Neural cell (in vitro differentiated cells): ENCODE measurements around the gene P2RX5. TPM values are rescaled to one million over a fixed set of nuclear protein-coding genes. Genes with fewer than 3 reads are reported as not detected.

Experiments
- H2AFZ ChIP-seq: fragments of 200-600, 300-800 bp; sonication (generic), shearing (Covaris generic); 2 replicates; pipeline ENCODE4 v1.6.0; 2014; ENCODE audit warnings: low read depth, mild to moderate bottlenecking, antibody characterized with exemption, low read length, moderate library complexity
- H3F3A ChIP-seq: fragments of 200-600 bp; shearing (Covaris generic); 2 replicates; pipeline ENCODE4 v1.6.1; 2016; ENCODE audit warnings: mild to moderate bottlenecking, moderate library complexity, mixed read lengths, antibody characterized with exemption, low read length; ENCODE audit not compliant: insufficient read depth, poor library complexity, severe bottlenecking
- H3K27ac ChIP-seq: fragments of 200-600, 300-800 bp; sonication (generic), shearing (Covaris generic); 2 replicates; pipeline ENCODE4 v1.5.1; 2014; ENCODE audit warnings: mild to moderate bottlenecking, low read length, moderate library complexity
- H3K27me3 ChIP-seq: fragments of 300-800, 200-600 bp; sonication (generic), shearing (Covaris generic); 2 replicates; pipeline ENCODE4 v1.6.0; 2014; ENCODE audit warnings: mild to moderate bottlenecking, low read depth, low read length, moderate library complexity; ENCODE audit not compliant: insufficient read depth
- H3K36me3 ChIP-seq: fragments of 300-800, 200-600 bp; sonication (generic), shearing (Covaris generic); 2 replicates; pipeline ENCODE4 v1.5.1; 2014; ENCODE audit warnings: mild to moderate bottlenecking, antibody characterized with exemption, low read length, moderate library complexity; ENCODE audit not compliant: insufficient read depth
- H3K4me2 ChIP-seq: fragments of 300-800, 200-600 bp; sonication (generic), shearing (Covaris generic); 2 replicates; pipeline ENCODE4 v1.6.0; 2014; ENCODE audit warnings: mild to moderate bottlenecking, low read length
- H3K4me3 ChIP-seq: fragments of 300-800, 200-600 bp; sonication (generic), shearing (Covaris generic); 2 replicates; pipeline ENCODE4 v1.5.1; 2014; ENCODE audit warnings: mild to moderate bottlenecking, low read length, moderate library complexity
- H3K79me2 ChIP-seq: fragments of 200-600 bp; shearing (Covaris generic); replicated peaks from 2 replicates; pipeline ENCODE4 v1.6.0; 2014; ENCODE audit warnings: mild to moderate bottlenecking, low read length, moderate library complexity; ENCODE audit not compliant: insufficient read depth
- H3K9ac ChIP-seq: fragments of 300-800, 200-600 bp; sonication (generic), shearing (Covaris generic); 2 replicates; pipeline ENCODE4 v1.6.1; 2016; ENCODE audit warnings: mild to moderate bottlenecking, low read length, mixed read lengths
- H3K9me2 ChIP-seq: fragments of 200-600 bp; shearing (Covaris generic); 2 replicates; pipeline ENCODE4 v1.6.1; 2016; ENCODE audit warnings: mild to moderate bottlenecking, low read length, mixed read lengths; ENCODE audit not compliant: insufficient read depth
- H3K9me3 ChIP-seq: fragments of 200-600, 300-800 bp; sonication (generic), shearing (Covaris generic); 2 replicates; pipeline ENCODE4 v1.6.1; 2016; ENCODE audit warnings: mild to moderate bottlenecking, mixed run types, low read length, moderate library complexity, mixed read lengths
- H4K20me1 ChIP-seq: fragments of 200-600 bp; shearing (Covaris generic); 2 replicates; pipeline ENCODE4 v1.6.1; 2016; ENCODE audit warnings: mild to moderate bottlenecking, mixed run types; ENCODE audit not compliant: insufficient read depth
- EP300 ChIP-seq: fragments of 450-650 bp; conservative IDR thresholded peaks from 2 replicates; pipeline ENCODE4 v1.6.1; 2014; ENCODE audit warnings: antibody characterized with exemption, mild to moderate bottlenecking, moderate library complexity; ENCODE audit not compliant: poor library complexity, severe bottlenecking
- EZH2 ChIP-seq: fragments of 200-600, 300-800 bp; shearing (Covaris generic), sonication (generic); IDR thresholded peaks from 2 replicates; pipeline ENCODE4 v1.6.1; 2014; ENCODE audit warnings: antibody characterized with exemption, low read length, borderline replicate concordance, mild to moderate bottlenecking; ENCODE audit not compliant: insufficient read depth, poor library complexity, severe bottlenecking
- MXI1 ChIP-seq: fragments of 450-650 bp; conservative IDR thresholded peaks from 2 replicates; pipeline ENCODE4 v1.6.1; 2014; ENCODE audit warnings: antibody characterized with exemption, mild to moderate bottlenecking; ENCODE audit not compliant: poor library complexity, severe bottlenecking
- POLR2AphosphoS5 ChIP-seq: IDR thresholded peaks from 2 replicates; pipeline ENCODE4 v1.6.1; 2012
- RAD21 ChIP-seq: fragments of 450-650 bp; conservative IDR thresholded peaks from 2 replicates; pipeline ENCODE4 v1.6.1; 2014; ENCODE audit warnings: antibody characterized with exemption, mild to moderate bottlenecking, moderate library complexity
- SMC3 ChIP-seq: fragments of 450-650 bp; conservative IDR thresholded peaks from 2 replicates; pipeline ENCODE4 v1.6.1; 2014; ENCODE audit warnings: antibody characterized with exemption, mild to moderate bottlenecking, moderate library complexity; ENCODE audit not compliant: poor library complexity
- TAF1 ChIP-seq: IDR thresholded peaks from 2 replicates; pipeline ENCODE4 v1.6.1; 2012; ENCODE audit warnings: low read depth
- polyA plus RNA-seq: library from polyadenylated mRNA; depleted of rRNA; stranded (reverse); fragments of >200 nt; gene quantifications from 2 replicates; pipeline ENCODE4 v1.2.3, GENCODE V29; 2014
- TF ChIP-seq, protein P1 (sequence below): fragments of 450-650 bp; IDR thresholded peaks from 2 replicates; pipeline ENCODE4 v1.5.1; 2014; ENCODE audit warnings: antibody characterized with exemption, mild to moderate bottlenecking, moderate library complexity; ENCODE audit not compliant: poor library complexity, severe bottlenecking
- TF ChIP-seq, protein P2 (sequence below): IDR thresholded peaks from 2 replicates; pipeline ENCODE4 v1.6.1; 2012; ENCODE audit warnings: borderline replicate concordance

Gene P2RX5
- polyA plus RNA-seq, 1 donor from 2014 or later: 7.0 TPM

DNA sequence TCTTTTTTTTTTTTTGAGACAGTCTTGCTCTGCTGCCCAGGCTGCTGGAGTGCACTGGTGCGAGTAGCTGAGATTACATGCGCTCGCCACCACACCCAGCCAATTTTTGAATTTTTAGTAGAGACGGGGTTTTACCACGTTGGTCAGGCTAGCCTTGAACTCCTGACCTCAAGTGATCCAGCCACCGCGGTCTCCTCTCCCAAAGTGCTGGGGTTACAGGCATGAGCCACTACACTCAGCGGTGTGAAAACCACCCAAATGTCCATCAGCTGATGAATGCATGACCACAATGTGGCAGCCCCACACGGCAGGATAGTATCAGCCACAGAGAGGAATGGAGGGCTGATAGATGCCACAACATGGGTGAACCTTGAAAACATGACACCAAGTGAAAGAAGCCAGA, 2.1 kb downstream of the P2RX5 start:
- TF ChIP-seq EP300: no peak
- no peak for TF ChIP-seq TAF1
- no peak for TF ChIP-seq POLR2AphosphoS5
- TF ChIP-seq, protein P1, sequence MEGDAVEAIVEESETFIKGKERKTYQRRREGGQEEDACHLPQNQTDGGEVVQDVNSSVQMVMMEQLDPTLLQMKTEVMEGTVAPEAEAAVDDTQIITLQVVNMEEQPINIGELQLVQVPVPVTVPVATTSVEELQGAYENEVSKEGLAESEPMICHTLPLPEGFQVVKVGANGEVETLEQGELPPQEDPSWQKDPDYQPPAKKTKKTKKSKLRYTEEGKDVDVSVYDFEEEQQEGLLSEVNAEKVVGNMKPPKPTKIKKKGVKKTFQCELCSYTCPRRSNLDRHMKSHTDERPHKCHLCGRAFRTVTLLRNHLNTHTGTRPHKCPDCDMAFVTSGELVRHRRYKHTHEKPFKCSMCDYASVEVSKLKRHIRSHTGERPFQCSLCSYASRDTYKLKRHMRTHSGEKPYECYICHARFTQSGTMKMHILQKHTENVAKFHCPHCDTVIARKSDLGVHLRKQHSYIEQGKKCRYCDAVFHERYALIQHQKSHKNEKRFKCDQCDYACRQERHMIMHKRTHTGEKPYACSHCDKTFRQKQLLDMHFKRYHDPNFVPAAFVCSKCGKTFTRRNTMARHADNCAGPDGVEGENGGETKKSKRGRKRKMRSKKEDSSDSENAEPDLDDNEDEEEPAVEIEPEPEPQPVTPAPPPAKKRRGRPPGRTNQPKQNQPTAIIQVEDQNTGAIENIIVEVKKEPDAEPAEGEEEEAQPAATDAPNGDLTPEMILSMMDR: no peak
- TF ChIP-seq, protein P2, sequence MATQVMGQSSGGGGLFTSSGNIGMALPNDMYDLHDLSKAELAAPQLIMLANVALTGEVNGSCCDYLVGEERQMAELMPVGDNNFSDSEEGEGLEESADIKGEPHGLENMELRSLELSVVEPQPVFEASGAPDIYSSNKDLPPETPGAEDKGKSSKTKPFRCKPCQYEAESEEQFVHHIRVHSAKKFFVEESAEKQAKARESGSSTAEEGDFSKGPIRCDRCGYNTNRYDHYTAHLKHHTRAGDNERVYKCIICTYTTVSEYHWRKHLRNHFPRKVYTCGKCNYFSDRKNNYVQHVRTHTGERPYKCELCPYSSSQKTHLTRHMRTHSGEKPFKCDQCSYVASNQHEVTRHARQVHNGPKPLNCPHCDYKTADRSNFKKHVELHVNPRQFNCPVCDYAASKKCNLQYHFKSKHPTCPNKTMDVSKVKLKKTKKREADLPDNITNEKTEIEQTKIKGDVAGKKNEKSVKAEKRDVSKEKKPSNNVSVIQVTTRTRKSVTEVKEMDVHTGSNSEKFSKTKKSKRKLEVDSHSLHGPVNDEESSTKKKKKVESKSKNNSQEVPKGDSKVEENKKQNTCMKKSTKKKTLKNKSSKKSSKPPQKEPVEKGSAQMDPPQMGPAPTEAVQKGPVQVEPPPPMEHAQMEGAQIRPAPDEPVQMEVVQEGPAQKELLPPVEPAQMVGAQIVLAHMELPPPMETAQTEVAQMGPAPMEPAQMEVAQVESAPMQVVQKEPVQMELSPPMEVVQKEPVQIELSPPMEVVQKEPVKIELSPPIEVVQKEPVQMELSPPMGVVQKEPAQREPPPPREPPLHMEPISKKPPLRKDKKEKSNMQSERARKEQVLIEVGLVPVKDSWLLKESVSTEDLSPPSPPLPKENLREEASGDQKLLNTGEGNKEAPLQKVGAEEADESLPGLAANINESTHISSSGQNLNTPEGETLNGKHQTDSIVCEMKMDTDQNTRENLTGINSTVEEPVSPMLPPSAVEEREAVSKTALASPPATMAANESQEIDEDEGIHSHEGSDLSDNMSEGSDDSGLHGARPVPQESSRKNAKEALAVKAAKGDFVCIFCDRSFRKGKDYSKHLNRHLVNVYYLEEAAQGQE: no peak
- no peak for TF ChIP-seq SMC3
- TF ChIP-seq MXI1: no peak
- H3K4me3 ChIP-seq: no peak overlapping the region
- H3K9me3 ChIP-seq: no peaks in the 10 kb centered on the region
- H3K4me2 ChIP-seq: no peak overlapping the region
- no peaks in the 10 kb centered on the region for H4K20me1 ChIP-seq
- no peaks in the 10 kb centered on the region for H3K9me2 ChIP-seq
- no peaks in the 10 kb centered on the region for H3K36me3 ChIP-seq
- H3K79me2 ChIP-seq: no peaks in the 10 kb centered on the region
- H3K9ac ChIP-seq: no peak overlapping the region
- H2AFZ ChIP-seq: no peak overlapping the region
- H3K27me3 ChIP-seq: peaks cover 27% of the 10 kb centered on the region
- H3K27ac ChIP-seq: no peak overlapping the region
- H3F3A ChIP-seq: no peaks in the 10 kb centered on the region

DNA sequence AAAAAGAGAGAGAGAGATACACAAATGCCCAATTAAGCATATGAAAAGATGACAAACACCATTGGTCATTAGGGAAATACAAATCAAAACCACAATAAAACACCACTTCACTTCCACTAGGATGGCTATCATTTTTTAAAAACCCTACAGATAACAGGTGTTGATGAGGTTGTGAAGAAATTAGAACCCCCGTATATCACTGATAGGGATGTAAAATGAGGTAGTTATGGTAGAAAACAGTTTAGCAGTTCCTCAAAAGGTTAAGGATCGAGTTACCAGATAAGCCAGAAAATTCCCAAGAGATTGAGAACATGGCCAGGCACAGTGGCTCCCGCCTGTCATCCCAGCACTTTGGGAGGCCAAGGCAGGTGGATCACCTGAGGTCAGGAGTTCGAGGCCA, 2.8 kb downstream of the P2RX5 start:
- Histone ChIP-seq H3K9me3 (no peaks in the 10 kb centered on the region), H3K27ac (no peak overlapping the region), H3K4me3 (no peak overlapping the region), H3F3A (no peaks in the 10 kb centered on the region), H2AFZ (no peak overlapping the region), H3K9me2 (no peaks in the 10 kb centered on the region), H3K36me3 (no peaks in the 10 kb centered on the region), H3K79me2 (no peaks in the 10 kb centered on the region), H3K27me3 (peaks cover 27% of the 10 kb centered on the region), H4K20me1 (no peaks in the 10 kb centered on the region), H3K9ac (no peak overlapping the region), H3K4me2 (no peak overlapping the region)
- TF ChIP-seq POLR2AphosphoS5: no peak
- TF ChIP-seq, protein P2: no peak
- TF ChIP-seq, protein P1: no peak
- no peak for TF ChIP-seq RAD21
- no peak for TF ChIP-seq SMC3
- TF ChIP-seq MXI1: no peak
- TF ChIP-seq EZH2: no peak
- TF ChIP-seq EP300: no peak
- no peak for TF ChIP-seq TAF1
